SK-N-SH (cell line): ENCODE data around the gene FOXI1. TPM values are rescaled to one million over a fixed set of nuclear protein-coding genes. Genes with fewer than 3 reads are reported as not detected.

Experiments used
- CTCF ChIA-PET: fragments of 300-600, 350-600 bp; formaldehyde crosslinking; extraction: SDS; loops from one replicate; lab custom pipeline; 2021; lab: Yijun Ruan, JAX
- POLR2A ChIA-PET: fragments of 350-600 bp; sonication (Branson Sonifier 250); formaldehyde crosslinking; extraction: SDS; loops from one replicate; lab custom pipeline; 2020; ENCODE audit warnings: antibody characterized with exemption, inconsistent platforms; lab: Yijun Ruan, JAX
- DNase-seq: peaks from one replicate; pipeline ENCODE4 v3.0.0; 2012
- H2AFZ ChIP-seq: fragments of 200-600 bp; sonication (generic); 2 replicates; pipeline ENCODE4 v1.8.1; 2016; ENCODE audit warnings: antibody characterized with exemption, mild to moderate bottlenecking, low read depth
- H3F3A ChIP-seq: fragments of 200-600 bp; sonication (generic); replicated peaks from 2 replicates; pipeline ENCODE3; 2016; ENCODE audit warnings: antibody characterized with exemption, mild to moderate bottlenecking; ENCODE audit not compliant: insufficient read depth
- H3K27ac ChIP-seq, 2 experiments: fragments of 200-500 bp in 1 of 2; fragments of 200-600 bp in 1 of 2; sonication (Bioruptor generic) in 1 of 2; sonication (generic), shearing (Covaris generic) in 1 of 2; 2 replicates each; pipeline versions ENCODE4 v1.5.1 to v1.6.1; 2014 to 2016; ENCODE audit warnings: low read depth in 2 of 2, inconsistent platforms in 1 of 2, low read length in 1 of 2, mild to moderate bottlenecking in 1 of 2, mixed read lengths in 1 of 2
- H3K27me3 ChIP-seq: fragments of 200-600 bp; sonication (generic), shearing (Covaris generic); 2 replicates; pipeline ENCODE4 v1.6.1; 2016; ENCODE audit warnings: mixed run types; ENCODE audit not compliant: insufficient read depth
- H3K36me3 ChIP-seq, 2 experiments: fragments of 200-500 bp in 1 of 2; fragments of 200-600 bp in 1 of 2; sonication (Bioruptor generic) in 1 of 2; sonication (generic) in 1 of 2; replicated peaks in 1 of 2; 2 replicates each; pipeline versions ENCODE3 to v1.5.1; 2014 to 2016; ENCODE audit warnings: low read length in 1 of 2, mild to moderate bottlenecking in 1 of 2; ENCODE audit not compliant: insufficient read depth in 2 of 2, control insufficient read depth in 1 of 2
- H3K4me1 ChIP-seq, 2 experiments: fragments of 200-500 bp in 1 of 2; fragments of 200-600 bp in 1 of 2; sonication (Bioruptor generic) in 1 of 2; sonication (generic), shearing (Covaris generic) in 1 of 2; 2 replicates each; pipeline versions ENCODE4 v1.5.1 to v1.6.1; 2014 to 2016; ENCODE audit warnings: low read depth in 1 of 2, low read length in 1 of 2, mixed run types in 1 of 2; ENCODE audit not compliant: insufficient read depth in 2 of 2, control insufficient read depth in 1 of 2
- H3K4me2 ChIP-seq: fragments of 200-600 bp; sonication (generic), shearing (Covaris generic); 2 replicates; pipeline ENCODE4 v1.6.1; 2017; ENCODE audit warnings: mixed run types
- H3K4me3 ChIP-seq, 2 experiments: fragments of 200-500 bp in 1 of 2; fragments of 200-600 bp in 1 of 2; sonication (Bioruptor generic) in 1 of 2; sonication (generic), shearing (Covaris generic) in 1 of 2; 2 replicates each; pipeline versions ENCODE4 v1.5.1 to v1.8.1; 2014 to 2016; ENCODE audit warnings: low read depth in 2 of 2, inconsistent platforms in 1 of 2, low read length in 1 of 2, mild to moderate bottlenecking in 1 of 2, mixed read lengths in 1 of 2, moderate library complexity in 1 of 2
- H3K79me2 ChIP-seq: fragments of 200-600 bp; sonication (generic); 2 replicates; pipeline ENCODE4 v1.8.1; 2017; ENCODE audit warnings: mild to moderate bottlenecking; ENCODE audit not compliant: insufficient read depth
- H3K9ac ChIP-seq: fragments of 200-600 bp; sonication (generic); 2 replicates; pipeline ENCODE4 v1.6.1; 2017; ENCODE audit warnings: mixed run types
- H3K9me2 ChIP-seq: fragments of 200-600 bp; sonication (generic); 2 replicates; pipeline ENCODE4 v1.6.1; 2017; ENCODE audit warnings: mixed run types
- H3K9me3 ChIP-seq: fragments of 200-600 bp; sonication (generic); 2 replicates; pipeline ENCODE4 v1.6.1; 2017; ENCODE audit warnings: mixed run types, mild to moderate bottlenecking, moderate library complexity
- H4K20me1 ChIP-seq: fragments of 200-600 bp; sonication (generic); 2 replicates; pipeline ENCODE4 v1.6.1; 2017; ENCODE audit warnings: mild to moderate bottlenecking, mixed run types; ENCODE audit not compliant: insufficient read depth
- CHD2 ChIP-seq: fragments of 150-350 bp; IDR thresholded peaks from 2 replicates; pipeline ENCODE4 v1.6.1; 2018; ENCODE audit warnings: low read length; ENCODE audit not compliant: partially characterized antibody
- EP300 ChIP-seq, 2 experiments: IDR thresholded peaks; 2 replicates each; pipeline versions ENCODE4 v1.4.0 to v1.6.1; 2012; ENCODE audit warnings: borderline replicate concordance in 1 of 2, low read depth in 1 of 2, low read length in 1 of 2
- EZH2phosphoT487 ChIP-seq: fragments of 200-600 bp; sonication (generic); IDR thresholded peaks from 2 replicates; pipeline ENCODE4 v1.6.1; 2017; ENCODE audit warnings: low read depth, mixed run types, mild to moderate bottlenecking, antibody characterized with exemption, moderate library complexity, borderline replicate concordance
- FOSL2 ChIP-seq: IDR thresholded peaks from 2 replicates; pipeline ENCODE4 v1.4.0; 2012; ENCODE audit warnings: low read depth, mild to moderate bottlenecking, moderate library complexity, borderline replicate concordance
- GABPA ChIP-seq: IDR thresholded peaks from 2 replicates; pipeline ENCODE4 v1.4.0; 2012; ENCODE audit warnings: low read depth, mild to moderate bottlenecking
- NRF1 ChIP-seq: IDR thresholded peaks from 2 replicates; pipeline ENCODE4 v1.6.1; 2012; ENCODE audit warnings: low read depth, mild to moderate bottlenecking, low read length
- RAD21 ChIP-seq: IDR thresholded peaks from 2 replicates; pipeline ENCODE4 v1.6.1; 2012; ENCODE audit warnings: mild to moderate bottlenecking, low read length
- RFX5 ChIP-seq: IDR thresholded peaks from 2 replicates; pipeline ENCODE4 v1.6.1; 2012; ENCODE audit warnings: mild to moderate bottlenecking, improper control_type of control experiment, low read length
- RXRA ChIP-seq: IDR thresholded peaks from 2 replicates; pipeline ENCODE4 v1.4.0; 2012; ENCODE audit warnings: low read depth, mild to moderate bottlenecking, borderline replicate concordance
- SIN3A ChIP-seq: IDR thresholded peaks from 2 replicates; pipeline ENCODE4 v1.6.1; 2012; ENCODE audit warnings: low read depth, mild to moderate bottlenecking, low read length, moderate library complexity, borderline replicate concordance
- TCF12 ChIP-seq: IDR thresholded peaks from 2 replicates; pipeline ENCODE4 v1.4.0; 2012
- WGBS: methylation state at CpG from one replicate; pipeline ENCODE4 v1.1.6; 2017; ENCODE audit warnings: low lambda C conversion rate; 5-methylcytosine and 5-hydroxymethylcytosine counted together
- polyA plus RNA-seq, 3 experiments: library from polyadenylated mRNA; depleted of rRNA; stranded (reverse); fragments of >200 nt; gene quantifications; 2 replicates each; pipeline ENCODE4 v1.2.3, GENCODE V29; 2012
- TF ChIP-seq, protein P1 (sequence below): IDR thresholded peaks from 2 replicates; pipeline ENCODE4 v1.4.0; 2012; ENCODE audit warnings: low read depth, borderline replicate concordance
- TF ChIP-seq, protein P2 (sequence below): fragments of 200-600 bp; sonication (generic); IDR thresholded peaks from 2 replicates; pipeline ENCODE4 v1.6.1; 2017; ENCODE audit warnings: antibody characterized with exemption, mild to moderate bottlenecking, moderate library complexity
- TF ChIP-seq, protein P3 (sequence below): IDR thresholded peaks from 2 replicates; pipeline ENCODE4 v1.6.1; 2012; ENCODE audit warnings: mild to moderate bottlenecking, low read depth, low read length, moderate library complexity
- TF ChIP-seq, protein P4 (sequence below): fragments of 150-350 bp; IDR thresholded peaks from 2 replicates; pipeline ENCODE4 v1.6.1; 2016; ENCODE audit warnings: mild to moderate bottlenecking, low read depth, low read length

Gene FOXI1
- polyA plus RNA-seq, 1 of the 3 experiments (the other 2 are of a cell fraction): not detected

DNA sequence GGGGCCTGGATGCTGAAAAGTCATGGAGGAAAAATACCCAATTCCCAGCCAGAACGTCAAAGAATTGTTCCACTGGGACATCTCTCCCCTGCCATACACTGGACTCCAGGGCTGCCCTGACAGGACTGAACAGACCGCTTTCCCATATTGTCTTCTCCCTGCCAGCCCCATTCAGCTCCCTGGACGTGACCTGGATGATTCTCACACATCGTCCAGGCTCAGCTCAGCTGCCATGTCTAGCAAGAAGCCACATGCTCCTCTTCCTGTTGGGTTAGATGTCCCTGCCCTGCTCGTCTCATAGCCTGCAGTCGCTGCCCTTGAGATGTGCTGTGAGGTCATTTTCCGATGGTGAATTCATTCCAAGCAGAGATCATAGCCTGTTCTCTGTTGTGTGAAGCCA lies 37.4 kb downstream of the FOXI1 start:
- CTCF ChIA-PET: interaction anchor here (1.4 kb wide), 1 partner anchor 38 kb away, joined by 3 read pairs; no protein-coding TSS in a partner anchor
- H3K27ac ChIP-seq: no peak overlapping the region
- H3K27me3 ChIP-seq: no peaks in the 10 kb centered on the region
- POLR2A ChIA-PET: no interaction called here
- no peaks in the 10 kb centered on the region for H3K79me2 ChIP-seq
- H3K9ac ChIP-seq: no peak overlapping the region
- TF ChIP-seq RFX5 (no peak), GABPA (no peak), RAD21 (no peak), EZH2phosphoT487 (no peak), EP300 (IDR thresholded peaks at IDR 0.05; ENCODE audit: borderline replicate concordance in 1 of 2, low read depth in 1 of 2, low read length in 1 of 2) (no peak)
- TF ChIP-seq, protein P1, sequence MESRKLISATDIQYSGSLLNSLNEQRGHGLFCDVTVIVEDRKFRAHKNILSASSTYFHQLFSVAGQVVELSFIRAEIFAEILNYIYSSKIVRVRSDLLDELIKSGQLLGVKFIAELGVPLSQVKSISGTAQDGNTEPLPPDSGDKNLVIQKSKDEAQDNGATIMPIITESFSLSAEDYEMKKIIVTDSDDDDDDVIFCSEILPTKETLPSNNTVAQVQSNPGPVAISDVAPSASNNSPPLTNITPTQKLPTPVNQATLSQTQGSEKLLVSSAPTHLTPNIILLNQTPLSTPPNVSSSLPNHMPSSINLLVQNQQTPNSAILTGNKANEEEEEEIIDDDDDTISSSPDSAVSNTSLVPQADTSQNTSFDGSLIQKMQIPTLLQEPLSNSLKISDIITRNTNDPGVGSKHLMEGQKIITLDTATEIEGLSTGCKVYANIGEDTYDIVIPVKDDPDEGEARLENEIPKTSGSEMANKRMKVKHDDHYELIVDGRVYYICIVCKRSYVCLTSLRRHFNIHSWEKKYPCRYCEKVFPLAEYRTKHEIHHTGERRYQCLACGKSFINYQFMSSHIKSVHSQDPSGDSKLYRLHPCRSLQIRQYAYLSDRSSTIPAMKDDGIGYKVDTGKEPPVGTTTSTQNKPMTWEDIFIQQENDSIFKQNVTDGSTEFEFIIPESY: no peak
- TF ChIP-seq, protein P2, sequence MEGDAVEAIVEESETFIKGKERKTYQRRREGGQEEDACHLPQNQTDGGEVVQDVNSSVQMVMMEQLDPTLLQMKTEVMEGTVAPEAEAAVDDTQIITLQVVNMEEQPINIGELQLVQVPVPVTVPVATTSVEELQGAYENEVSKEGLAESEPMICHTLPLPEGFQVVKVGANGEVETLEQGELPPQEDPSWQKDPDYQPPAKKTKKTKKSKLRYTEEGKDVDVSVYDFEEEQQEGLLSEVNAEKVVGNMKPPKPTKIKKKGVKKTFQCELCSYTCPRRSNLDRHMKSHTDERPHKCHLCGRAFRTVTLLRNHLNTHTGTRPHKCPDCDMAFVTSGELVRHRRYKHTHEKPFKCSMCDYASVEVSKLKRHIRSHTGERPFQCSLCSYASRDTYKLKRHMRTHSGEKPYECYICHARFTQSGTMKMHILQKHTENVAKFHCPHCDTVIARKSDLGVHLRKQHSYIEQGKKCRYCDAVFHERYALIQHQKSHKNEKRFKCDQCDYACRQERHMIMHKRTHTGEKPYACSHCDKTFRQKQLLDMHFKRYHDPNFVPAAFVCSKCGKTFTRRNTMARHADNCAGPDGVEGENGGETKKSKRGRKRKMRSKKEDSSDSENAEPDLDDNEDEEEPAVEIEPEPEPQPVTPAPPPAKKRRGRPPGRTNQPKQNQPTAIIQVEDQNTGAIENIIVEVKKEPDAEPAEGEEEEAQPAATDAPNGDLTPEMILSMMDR: no peak
- TF ChIP-seq, all 33 proteins: peak for 0
- 72% methylated on average over 7 of the region's 7 CpGs for WGBS
- Histone ChIP-seq H2AFZ (no peak overlapping the region), H3K9me2 (no peaks in the 10 kb centered on the region), H3K4me3 (no peak overlapping the region), H3K4me2 (no peak overlapping the region), H3K36me3 (no peaks in the 10 kb centered on the region), H3K9me3 (no peaks in the 10 kb centered on the region), H3K4me1 (no peaks in the 10 kb centered on the region), H3F3A (no peaks in the 10 kb centered on the region), H4K20me1 (no peaks in the 10 kb centered on the region)
- DNase-seq: no peak

DNA sequence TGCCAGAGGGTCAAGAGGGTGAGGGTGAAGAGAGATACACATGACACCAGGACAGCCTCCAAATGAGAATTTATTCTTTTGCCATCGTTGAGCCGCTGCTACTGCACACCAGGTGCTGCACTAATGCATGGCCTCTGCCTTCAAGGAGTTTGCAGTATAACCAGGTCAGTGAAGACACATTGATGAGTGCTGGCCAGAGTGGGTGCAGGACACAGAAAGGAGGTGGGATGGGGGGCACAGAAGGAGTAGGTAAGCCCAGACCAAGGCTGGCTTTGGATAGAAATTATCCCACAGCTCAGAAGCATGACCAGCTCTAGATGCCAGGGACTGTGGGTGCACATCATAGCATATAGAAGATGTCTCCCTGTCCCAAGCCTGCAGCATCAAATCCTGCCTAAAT lies 38.0 kb downstream of the FOXI1 start:
- Histone ChIP-seq H3K9ac (no peak overlapping the region), H2AFZ (no peak overlapping the region), H3K27ac (no peak overlapping the region), H3K4me3 (no peak overlapping the region), H3K9me3 (no peaks in the 10 kb centered on the region), H3K4me2 (no peak overlapping the region), H3K27me3 (no peaks in the 10 kb centered on the region), H3K9me2 (no peaks in the 10 kb centered on the region), H3K36me3 (no peaks in the 10 kb centered on the region), H4K20me1 (no peaks in the 10 kb centered on the region), H3F3A (no peaks in the 10 kb centered on the region), H3K79me2 (no peaks in the 10 kb centered on the region), H3K4me1 (no peaks in the 10 kb centered on the region)
- no peak for DNase-seq
- WGBS: 76% methylated on average over 2 of the region's 2 CpGs
- POLR2A ChIA-PET: interaction anchor here (0.6 kb wide), 1 partner anchor 469 kb away, joined by 3 read pairs; no protein-coding TSS in a partner anchor
- CTCF ChIA-PET: interaction anchor here (0.8 to 2.6 kb wide), 3 partner anchors 38 to 44 kb away, joined by 3 to 12 read pairs (median 3); no protein-coding TSS in a partner anchor
- TF ChIP-seq, protein P3, sequence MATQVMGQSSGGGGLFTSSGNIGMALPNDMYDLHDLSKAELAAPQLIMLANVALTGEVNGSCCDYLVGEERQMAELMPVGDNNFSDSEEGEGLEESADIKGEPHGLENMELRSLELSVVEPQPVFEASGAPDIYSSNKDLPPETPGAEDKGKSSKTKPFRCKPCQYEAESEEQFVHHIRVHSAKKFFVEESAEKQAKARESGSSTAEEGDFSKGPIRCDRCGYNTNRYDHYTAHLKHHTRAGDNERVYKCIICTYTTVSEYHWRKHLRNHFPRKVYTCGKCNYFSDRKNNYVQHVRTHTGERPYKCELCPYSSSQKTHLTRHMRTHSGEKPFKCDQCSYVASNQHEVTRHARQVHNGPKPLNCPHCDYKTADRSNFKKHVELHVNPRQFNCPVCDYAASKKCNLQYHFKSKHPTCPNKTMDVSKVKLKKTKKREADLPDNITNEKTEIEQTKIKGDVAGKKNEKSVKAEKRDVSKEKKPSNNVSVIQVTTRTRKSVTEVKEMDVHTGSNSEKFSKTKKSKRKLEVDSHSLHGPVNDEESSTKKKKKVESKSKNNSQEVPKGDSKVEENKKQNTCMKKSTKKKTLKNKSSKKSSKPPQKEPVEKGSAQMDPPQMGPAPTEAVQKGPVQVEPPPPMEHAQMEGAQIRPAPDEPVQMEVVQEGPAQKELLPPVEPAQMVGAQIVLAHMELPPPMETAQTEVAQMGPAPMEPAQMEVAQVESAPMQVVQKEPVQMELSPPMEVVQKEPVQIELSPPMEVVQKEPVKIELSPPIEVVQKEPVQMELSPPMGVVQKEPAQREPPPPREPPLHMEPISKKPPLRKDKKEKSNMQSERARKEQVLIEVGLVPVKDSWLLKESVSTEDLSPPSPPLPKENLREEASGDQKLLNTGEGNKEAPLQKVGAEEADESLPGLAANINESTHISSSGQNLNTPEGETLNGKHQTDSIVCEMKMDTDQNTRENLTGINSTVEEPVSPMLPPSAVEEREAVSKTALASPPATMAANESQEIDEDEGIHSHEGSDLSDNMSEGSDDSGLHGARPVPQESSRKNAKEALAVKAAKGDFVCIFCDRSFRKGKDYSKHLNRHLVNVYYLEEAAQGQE: no peak
- TF ChIP-seq SIN3A (no peak), CHD2 (no peak), RXRA (no peak), EZH2phosphoT487 (no peak), FOSL2 (no peak), NRF1 (no peak), GABPA (no peak), TCF12 (no peak)
- TF ChIP-seq, protein P1: no peak
- TF ChIP-seq, protein P4, sequence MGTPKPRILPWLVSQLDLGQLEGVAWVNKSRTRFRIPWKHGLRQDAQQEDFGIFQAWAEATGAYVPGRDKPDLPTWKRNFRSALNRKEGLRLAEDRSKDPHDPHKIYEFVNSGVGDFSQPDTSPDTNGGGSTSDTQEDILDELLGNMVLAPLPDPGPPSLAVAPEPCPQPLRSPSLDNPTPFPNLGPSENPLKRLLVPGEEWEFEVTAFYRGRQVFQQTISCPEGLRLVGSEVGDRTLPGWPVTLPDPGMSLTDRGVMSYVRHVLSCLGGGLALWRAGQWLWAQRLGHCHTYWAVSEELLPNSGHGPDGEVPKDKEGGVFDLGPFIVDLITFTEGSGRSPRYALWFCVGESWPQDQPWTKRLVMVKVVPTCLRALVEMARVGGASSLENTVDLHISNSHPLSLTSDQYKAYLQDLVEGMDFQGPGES: no peak
